GM12874 (cell line): ENCODE data around the gene E2F7.

Source experiments
- CTCF ChIP-seq: IDR thresholded peaks from 2 replicates; pipeline ENCODE4 v1.5.1; 2011; ENCODE audit warnings: low read depth, mild to moderate bottlenecking, control low read depth, low read length, moderate library complexity; ENCODE audit not compliant: insufficient read depth

Gene E2F7

GRCh38 chr12:77078231-77078630 is 12.9 kb upstream of the E2F7 start:
- no peak for TF ChIP-seq CTCF

GRCh38 chr12:77076886-77077285 is 11.5 kb upstream of the E2F7 start:
- no peak for TF ChIP-seq CTCF

GRCh38 chr12:77072833-77073495 is 7.6 kb upstream of the E2F7 start:
- TF ChIP-seq CTCF, result no peak

GRCh38 chr12:77070800-77071449 is 5.6 kb upstream of the E2F7 start:
- TF ChIP-seq CTCF, result no peak

DNA sequence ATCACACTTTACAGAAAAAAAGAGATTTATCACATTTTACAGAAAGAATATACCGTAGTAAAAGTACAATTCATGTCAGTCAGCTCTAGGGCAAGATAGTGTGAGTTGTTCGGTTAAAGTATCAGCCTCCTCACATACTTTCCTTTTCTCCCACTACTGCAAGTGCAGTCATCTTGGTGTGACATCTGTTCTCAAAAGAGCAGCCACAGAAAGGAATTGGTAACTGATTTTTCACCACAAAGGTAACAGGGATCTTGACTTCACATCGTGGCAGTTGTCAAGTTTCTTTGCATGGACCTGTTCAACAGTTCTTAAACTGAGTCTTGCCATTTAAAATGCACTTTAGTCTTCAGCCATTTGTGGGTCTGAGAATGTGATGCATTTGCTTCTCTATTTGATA is 5.0 kb upstream of the E2F7 start:
- TF ChIP-seq CTCF, result no peak

GRCh38 chr12:77064896-77065360 is 441 bp downstream of the E2F7 start:
- TF ChIP-seq CTCF, result no peak

- no peak for TF ChIP-seq CTCF
Observed at GRCh38 chr12:77062846-77063461, 2.4 kb downstream of the E2F7 start.
